GM13976 (cell line): ENCODE data around the gene PROKR2.

ENCODE experiments used
- DNase-seq: peaks from one replicate; pipeline ENCODE4 v3.0.0; 2012; ENCODE audit warnings: low spot score
- in situ Hi-C: fragments of 300-500 bp; cut with MboI; formaldehyde crosslinking; loops from one replicate; pipeline ENCODE4 v1.12.0; 2022; ENCODE audit warnings: low sequenced_read_pairs, mixed read lengths, inconsistent platforms; ENCODE audit not compliant: unreplicated experiment
- TF ChIP-seq, protein P1 (sequence below): IDR thresholded peaks from 2 replicates; pipeline ENCODE4 v1.5.1; 2012; ENCODE audit warnings: borderline replicate concordance, mild to moderate bottlenecking; ENCODE audit not compliant: insufficient read depth; ENCODE audit errors: extremely low read depth, missing control alignments, control extremely low read depth

Gene PROKR2

DNA sequence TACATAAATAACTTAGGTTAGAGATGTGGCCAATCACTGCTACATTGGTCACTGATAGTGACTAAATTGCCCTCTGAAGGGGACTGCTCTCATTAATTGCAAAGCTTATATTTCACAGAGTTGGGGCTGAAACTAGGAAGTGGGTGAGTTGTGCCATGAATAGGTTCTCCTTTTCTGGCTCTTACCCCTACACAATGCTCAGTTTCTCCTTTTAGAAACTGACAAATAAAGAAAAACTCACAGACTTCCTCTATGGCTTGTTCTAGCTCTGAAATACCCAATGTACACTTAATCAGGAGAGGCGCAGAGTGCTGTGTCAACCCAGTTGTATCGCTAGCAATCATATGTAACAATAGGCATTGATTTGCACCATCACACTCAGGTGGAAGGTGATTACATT lies 41.2 kb upstream of the PROKR2 start:
- in situ Hi-C loops = no loop called here
- no peak for DNase-seq
- TF ChIP-seq, protein P1, sequence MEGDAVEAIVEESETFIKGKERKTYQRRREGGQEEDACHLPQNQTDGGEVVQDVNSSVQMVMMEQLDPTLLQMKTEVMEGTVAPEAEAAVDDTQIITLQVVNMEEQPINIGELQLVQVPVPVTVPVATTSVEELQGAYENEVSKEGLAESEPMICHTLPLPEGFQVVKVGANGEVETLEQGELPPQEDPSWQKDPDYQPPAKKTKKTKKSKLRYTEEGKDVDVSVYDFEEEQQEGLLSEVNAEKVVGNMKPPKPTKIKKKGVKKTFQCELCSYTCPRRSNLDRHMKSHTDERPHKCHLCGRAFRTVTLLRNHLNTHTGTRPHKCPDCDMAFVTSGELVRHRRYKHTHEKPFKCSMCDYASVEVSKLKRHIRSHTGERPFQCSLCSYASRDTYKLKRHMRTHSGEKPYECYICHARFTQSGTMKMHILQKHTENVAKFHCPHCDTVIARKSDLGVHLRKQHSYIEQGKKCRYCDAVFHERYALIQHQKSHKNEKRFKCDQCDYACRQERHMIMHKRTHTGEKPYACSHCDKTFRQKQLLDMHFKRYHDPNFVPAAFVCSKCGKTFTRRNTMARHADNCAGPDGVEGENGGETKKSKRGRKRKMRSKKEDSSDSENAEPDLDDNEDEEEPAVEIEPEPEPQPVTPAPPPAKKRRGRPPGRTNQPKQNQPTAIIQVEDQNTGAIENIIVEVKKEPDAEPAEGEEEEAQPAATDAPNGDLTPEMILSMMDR = no peak

DNA sequence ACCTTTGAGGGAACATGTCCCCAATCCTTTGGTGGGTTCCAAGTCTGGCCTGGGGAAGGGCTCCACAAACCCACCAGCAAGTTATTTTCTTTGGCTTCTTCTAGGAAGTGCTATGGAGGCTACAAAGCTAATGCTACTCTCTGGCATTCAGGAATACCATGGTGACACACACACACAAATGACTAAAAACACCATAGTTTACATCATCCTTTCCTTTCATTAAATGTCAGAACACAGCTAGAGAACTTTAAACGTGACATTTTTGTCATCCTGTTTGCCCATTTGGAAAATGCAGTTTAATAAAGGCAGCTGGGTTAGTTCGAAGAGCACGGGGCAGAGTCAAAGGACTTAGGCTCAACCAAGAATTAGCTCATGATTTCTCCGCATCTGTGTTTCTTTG lies 40.2 kb upstream of the PROKR2 start:
- TF ChIP-seq, protein P1 = no peak
- DNase-seq = no peak
- in situ Hi-C loops = no loop called here

DNA sequence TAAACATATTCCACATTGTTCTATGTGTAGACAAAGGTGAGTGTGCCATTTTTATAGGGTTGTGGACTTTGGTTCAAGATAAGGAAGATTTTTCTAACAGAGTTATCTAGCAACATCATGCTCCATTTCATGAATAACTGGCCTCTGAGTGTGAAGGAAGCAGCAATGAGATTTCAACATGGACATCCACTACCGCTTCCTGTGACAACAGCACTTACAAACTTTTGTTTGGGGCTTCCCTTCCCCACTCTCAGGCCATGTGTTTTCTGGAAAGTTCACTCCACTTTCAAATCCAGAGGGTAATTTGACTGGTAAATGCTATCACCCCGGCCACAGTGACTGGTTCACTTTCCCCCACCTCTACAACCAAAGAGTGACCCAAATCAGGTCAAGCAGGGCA lies 38.1 kb upstream of the PROKR2 start:
- no peak for DNase-seq
- in situ Hi-C loops = no loop called here
- TF ChIP-seq, protein P1 = no peak

DNA sequence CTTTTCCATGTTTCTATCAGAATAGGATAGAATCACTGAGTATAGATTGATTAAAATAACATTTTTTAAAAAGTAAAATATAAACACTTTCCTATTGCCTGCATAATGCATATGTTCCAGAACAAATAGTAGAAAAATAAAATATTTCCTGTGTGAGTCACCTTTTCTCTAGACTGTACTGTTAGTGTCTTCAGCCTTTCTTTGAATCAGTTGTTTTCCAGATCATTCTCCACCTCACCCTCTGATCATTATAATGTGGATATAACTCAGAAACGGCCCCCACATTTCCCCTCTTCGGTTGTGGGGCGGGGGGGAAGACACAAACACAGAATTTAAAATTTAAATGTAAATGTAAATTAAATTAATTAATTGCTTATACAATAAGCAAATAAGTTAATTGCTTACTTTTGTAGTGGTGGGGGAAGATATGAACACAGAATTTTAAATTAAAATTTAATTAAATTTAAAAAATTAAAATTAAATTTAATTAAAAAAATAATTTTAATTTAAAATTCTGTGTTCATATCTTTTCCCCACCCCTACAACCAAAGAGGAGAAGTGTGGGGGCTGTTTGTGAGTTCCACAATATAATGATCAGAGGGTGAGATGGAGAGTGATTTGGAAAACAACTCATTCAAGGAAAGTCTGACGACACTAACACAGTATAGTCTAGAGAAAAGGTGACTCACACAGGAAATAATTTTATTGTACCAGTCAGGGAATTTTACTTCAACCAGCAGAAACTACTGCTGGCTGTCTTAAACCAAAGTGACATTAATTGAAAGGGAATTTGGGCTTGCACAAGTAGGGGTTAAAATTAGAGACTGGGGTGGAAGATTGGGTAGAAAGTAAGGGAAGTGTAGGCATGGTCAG lies 37.1 kb upstream of the PROKR2 start:
- DNase-seq = no peak
- in situ Hi-C loops = no loop called here
- TF ChIP-seq, protein P1 = no peak

DNA sequence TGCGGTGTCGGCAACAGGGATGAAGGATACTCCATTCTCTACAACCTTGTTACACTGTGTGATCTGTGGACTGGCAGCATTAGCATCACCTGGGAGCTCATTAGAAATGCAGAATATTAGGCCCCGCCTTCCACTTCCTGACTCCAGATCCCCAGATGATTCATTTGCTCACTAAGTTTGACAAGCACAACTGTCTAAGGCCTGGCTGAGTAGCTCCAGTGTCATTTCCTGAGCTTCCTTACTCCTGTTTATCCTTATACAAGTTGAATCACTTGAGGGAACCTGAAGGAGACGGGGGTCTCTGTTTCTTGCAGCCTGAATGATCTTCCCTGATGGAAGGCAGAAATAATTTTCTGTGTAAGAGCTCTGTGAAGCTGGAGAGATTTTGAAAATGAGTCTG lies 32.7 kb upstream of the PROKR2 start:
- TF ChIP-seq, protein P1 = no peak
- in situ Hi-C loops = no loop called here
- no peak for DNase-seq

DNA sequence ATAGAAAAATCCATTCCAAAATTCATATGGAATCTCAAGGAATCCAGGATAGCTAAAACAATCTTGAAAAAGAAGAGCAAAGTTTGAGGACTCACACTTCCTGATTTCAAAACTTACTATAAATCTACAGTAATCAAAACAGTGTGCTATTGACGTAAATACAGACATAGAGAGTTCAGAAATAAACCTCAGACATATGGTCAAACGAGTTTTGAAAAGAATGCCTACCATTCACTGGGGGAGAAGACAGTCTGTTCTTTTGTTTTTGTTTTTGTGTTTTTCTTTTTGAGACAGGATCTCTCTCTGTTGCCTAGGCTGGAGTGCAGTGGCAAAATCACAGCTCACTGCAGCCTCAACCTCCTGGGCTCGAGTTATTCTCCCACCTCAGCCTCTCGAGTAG lies 25.3 kb upstream of the PROKR2 start:
- TF ChIP-seq, protein P1 = no peak
- DNase-seq = no peak
- in situ Hi-C loops = no loop called here
